Mesendoderm (in vitro differentiated cells): Measurements from ENCODE around the gene HSFX2.

Experiments used
- DNase-seq: peaks from one replicate; pipeline ENCODE4 v3.0.0; 2013
- H2AK5ac ChIP-seq: 2 replicates; pipeline ENCODE4 v1.6.1; 2013; ENCODE audit warnings: low read length, inconsistent platforms
- H2BK120ac ChIP-seq: 2 replicates; pipeline ENCODE4 v1.6.1; 2013; ENCODE audit warnings: low read depth, mild to moderate bottlenecking, low read length, moderate library complexity, mixed read lengths
- H2BK15ac ChIP-seq: replicated peaks from 2 replicates; pipeline ENCODE4 v1.6.1; 2013; ENCODE audit warnings: low read depth, mild to moderate bottlenecking, moderate library complexity
- H2BK5ac ChIP-seq: 2 replicates; pipeline ENCODE4 v1.6.1; 2013; ENCODE audit warnings: low read length, inconsistent platforms
- H3K18ac ChIP-seq: 2 replicates; pipeline ENCODE4 v1.6.1; 2013; ENCODE audit warnings: mild to moderate bottlenecking, low read length, mixed read lengths
- H3K23ac ChIP-seq: one replicate; pipeline ENCODE4 v1.6.1; 2013; ENCODE audit warnings: low read length
- H3K27ac ChIP-seq: 2 replicates; pipeline ENCODE4 v1.5.1; 2013; ENCODE audit warnings: low read depth, mild to moderate bottlenecking, inconsistent platforms, low read length, moderate library complexity
- H3K27me3 ChIP-seq: 2 replicates; pipeline ENCODE4 v1.6.1; 2013; ENCODE audit warnings: low read length, control low read depth, mild to moderate bottlenecking, inconsistent platforms; ENCODE audit not compliant: insufficient read depth, poor library complexity
- H3K36me3 ChIP-seq: 2 replicates; pipeline ENCODE4 v1.6.1; 2013; ENCODE audit warnings: low read length, inconsistent platforms; ENCODE audit not compliant: control insufficient read depth, insufficient read depth
- H3K4ac ChIP-seq: one replicate; pipeline ENCODE4 v1.6.1; 2013; ENCODE audit warnings: low read depth, mild to moderate bottlenecking, low read length, moderate library complexity
- H3K4me1 ChIP-seq: 2 replicates; pipeline ENCODE4 v1.6.1; 2013; ENCODE audit warnings: low read depth, low read length, inconsistent platforms; ENCODE audit not compliant: control insufficient read depth
- H3K4me2 ChIP-seq: 2 replicates; pipeline ENCODE4 v1.6.1; 2013; ENCODE audit warnings: low read length
- H3K4me3 ChIP-seq: 2 replicates; pipeline ENCODE4 v1.5.1; 2013; ENCODE audit warnings: mild to moderate bottlenecking, low read length
- H3K56ac ChIP-seq: one replicate; pipeline ENCODE4 v1.6.1; 2013; ENCODE audit warnings: low read length
- H3K79me1 ChIP-seq: 2 replicates; pipeline ENCODE4 v1.6.1; 2013; ENCODE audit warnings: low read length, inconsistent platforms
- H3K79me2 ChIP-seq: 2 replicates; pipeline ENCODE4 v1.6.1; 2013; ENCODE audit warnings: mild to moderate bottlenecking, low read length; ENCODE audit not compliant: control insufficient read depth, insufficient read depth
- H3K9ac ChIP-seq: 2 replicates; pipeline ENCODE4 v1.6.1; 2013; ENCODE audit warnings: low read length, inconsistent platforms
- H4K5ac ChIP-seq: one replicate; pipeline ENCODE4 v1.6.1; 2013; ENCODE audit warnings: low read length
- H4K8ac ChIP-seq: one replicate; pipeline ENCODE4 v1.6.1; 2013; ENCODE audit warnings: low read depth, mild to moderate bottlenecking, control low read depth, low read length, moderate library complexity
- WGBS: extraction: QIAGEN DNeasy Blood & Tissue Kit; methylation state at CpG from one replicate; pipeline ENCODE4 v1.1.7; 2013; ENCODE audit warnings: low lambda C conversion rate, missing lambda C conversion rate; ENCODE audit not compliant: insufficient coverage; ENCODE audit errors: extremely low coverage; 5-methylcytosine and 5-hydroxymethylcytosine counted together

The HSFX2 gene

DNA sequence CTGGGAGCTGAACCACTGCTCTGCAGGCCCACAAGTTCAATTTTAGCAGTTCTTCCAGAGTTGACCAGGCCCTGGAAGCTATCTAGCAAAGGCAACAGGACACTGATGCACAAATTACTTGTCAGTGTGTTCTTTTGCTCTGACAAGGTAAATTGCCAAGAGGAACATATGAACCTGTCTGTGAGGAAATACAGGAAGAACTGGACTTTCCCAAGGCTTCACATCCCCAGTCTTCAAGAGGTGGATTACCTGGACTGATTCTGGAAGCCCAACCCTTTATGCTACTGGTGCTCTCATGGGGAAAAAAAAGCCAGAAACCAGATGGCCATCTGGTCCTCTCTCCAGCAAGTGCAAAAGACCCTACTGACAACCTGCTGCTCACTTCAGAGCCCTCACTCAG, 38.4 kb upstream of the HSFX2 start:
- Histone ChIP-seq H3K79me2 (peaks cover 5% of the 10 kb centered on the region), H2BK5ac (no peak overlapping the region), H4K8ac (no peak overlapping the region), H3K36me3 (no peaks in the 10 kb centered on the region), H3K79me1 (no peaks in the 10 kb centered on the region), H4K5ac (no peak overlapping the region), H3K18ac (no peak overlapping the region), H3K9ac (no peak overlapping the region), H3K27ac (no peak overlapping the region), H3K56ac (no peak overlapping the region), H3K4me2 (no peak overlapping the region), H3K4me3 (no peak overlapping the region), H3K4ac (no peak overlapping the region), H3K27me3 (no peaks in the 10 kb centered on the region), H2BK15ac (no peak overlapping the region), H2AK5ac (no peak overlapping the region), H3K23ac (no peak overlapping the region), H2BK120ac (no peak overlapping the region), H3K4me1 (no peaks in the 10 kb centered on the region)
- no peak for DNase-seq

DNA sequence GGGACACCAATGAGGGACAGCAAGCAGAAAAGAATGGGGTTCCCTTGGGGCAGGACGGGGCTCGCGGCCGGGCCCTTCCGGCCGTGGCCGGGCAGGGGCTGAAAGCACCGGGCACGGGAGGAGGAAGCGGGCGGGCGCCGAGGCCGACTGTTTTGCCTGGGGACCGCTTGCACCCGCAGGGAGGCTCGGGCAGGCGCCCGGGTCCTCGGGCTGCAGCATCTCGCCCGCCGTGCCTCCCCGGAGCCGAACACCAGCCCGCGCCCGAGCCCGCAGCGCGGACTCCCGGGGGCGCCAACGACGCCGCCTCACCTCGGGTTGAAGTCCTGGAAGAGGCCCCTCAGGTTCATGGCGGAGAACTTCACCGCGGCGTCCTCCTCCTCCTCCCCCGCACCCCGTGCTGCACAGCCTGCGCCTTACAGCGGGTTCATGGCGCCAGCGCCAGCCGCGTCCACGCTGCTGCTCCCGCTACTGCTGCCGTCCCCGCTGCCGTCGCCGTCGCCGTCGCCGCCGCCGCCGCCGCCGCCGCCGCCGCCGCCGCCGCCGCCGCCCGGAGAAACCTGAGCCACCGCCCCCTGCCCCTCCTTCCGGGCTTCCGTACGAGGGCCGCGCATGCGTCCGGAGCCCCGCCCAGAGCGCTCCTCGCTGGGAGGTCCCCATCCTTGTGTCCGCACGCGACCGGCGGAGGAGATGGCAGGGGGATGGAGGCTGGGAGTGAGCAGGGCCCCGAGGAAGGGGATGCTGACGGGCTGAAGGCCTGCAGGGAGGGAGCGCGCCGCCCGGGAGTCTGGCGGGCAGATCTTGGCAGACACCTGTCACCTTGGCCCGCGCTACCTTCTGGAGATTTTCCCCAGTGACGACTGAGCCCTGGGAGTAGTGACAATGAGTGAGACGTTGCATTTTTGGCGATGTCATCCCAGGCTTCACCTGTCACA, 36.4 kb upstream of the HSFX2 start, which contains the start of gene TMEM185A:
Gene TMEM185A, minus strand, starts transcription at position 559 of the 932 bp plus-strand sequence. Its CDS starts 212 bp downstream, at position 347.
- peak within 1 kb of the TSS; percentile 46 for H3K4me2 ChIP-seq
- H3K9ac ChIP-seq, result peak within 1 kb of the TSS; percentile 69
- DNase-seq, result peak; percentile 74
- H3K4ac ChIP-seq, result no peak within 1 kb of the TSS
- H3K23ac ChIP-seq, result no peak within 1 kb of the TSS
- peak within 1 kb of the TSS; percentile 65 for H3K18ac ChIP-seq
- H3K79me2 ChIP-seq, result peaks cover 8% of the 10 kb centered on the region
- no peaks in the 10 kb centered on the region for H3K36me3 ChIP-seq
- no peaks in the 10 kb centered on the region for H3K4me1 ChIP-seq
- H2AK5ac ChIP-seq, result no peak within 1 kb of the TSS
- H4K5ac ChIP-seq, result no peak within 1 kb of the TSS
- no peak within 1 kb of the TSS for H3K27ac ChIP-seq
- H2BK120ac ChIP-seq, result peak within 1 kb of the TSS; percentile 56
- H3K27me3 ChIP-seq, result no peaks in the 10 kb centered on the region
- H4K8ac ChIP-seq, result no peak within 1 kb of the TSS
- no peaks in the 10 kb centered on the region for H3K79me1 ChIP-seq
- H2BK15ac ChIP-seq, result no peak within 1 kb of the TSS
- H2BK5ac ChIP-seq, result no peak within 1 kb of the TSS
- no CpG with 5 or more reads among the region's 102 CpGs for WGBS
- H3K56ac ChIP-seq, result peak within 1 kb of the TSS; percentile 88
- peak within 1 kb of the TSS; percentile 57 for H3K4me3 ChIP-seq

DNA sequence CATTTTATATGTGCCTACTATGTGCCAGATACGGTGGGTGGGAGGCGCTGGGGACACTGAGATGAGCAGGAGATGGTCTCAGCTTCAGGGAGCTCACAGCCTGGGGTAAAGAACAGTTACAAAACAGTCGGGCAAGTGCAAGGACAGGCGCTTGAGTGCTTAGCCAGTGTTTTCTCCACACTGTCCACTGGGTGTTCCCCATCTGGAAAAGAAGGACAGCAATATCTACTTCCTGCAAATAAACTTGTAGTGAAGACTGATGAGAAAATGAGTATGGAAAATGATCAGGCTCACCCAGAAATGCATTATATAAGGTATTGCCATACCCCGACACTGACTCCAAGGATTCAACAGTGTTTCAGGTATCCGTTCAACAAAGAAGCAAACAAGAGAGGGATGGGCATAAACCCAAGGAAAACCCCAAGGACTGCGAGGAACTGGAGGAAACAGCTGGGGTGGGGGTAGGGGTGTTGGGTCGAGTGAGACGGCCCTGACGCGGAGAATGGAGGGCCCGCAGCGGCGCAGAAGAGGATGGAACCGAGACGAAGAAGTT, 35.6 kb upstream of the HSFX2 start:
- H2AK5ac ChIP-seq, result no peak overlapping the region
- no peak for DNase-seq
- H3K27me3 ChIP-seq, result no peaks in the 10 kb centered on the region
- peak overlapping the region; percentile 57 for H3K4me3 ChIP-seq
- no peaks in the 10 kb centered on the region for H3K4me1 ChIP-seq
- H3K79me2 ChIP-seq, result peaks cover 10% of the 10 kb centered on the region
- H3K27ac ChIP-seq, result no peak overlapping the region
- H3K36me3 ChIP-seq, result no peaks in the 10 kb centered on the region
- H4K5ac ChIP-seq, result no peak overlapping the region
- H3K4me2 ChIP-seq, result peak overlapping the region; percentile 46
- H3K56ac ChIP-seq, result peak overlapping the region; percentile 58
- H2BK5ac ChIP-seq, result no peak overlapping the region
- no peak overlapping the region for H2BK15ac ChIP-seq
- no CpG with 5 or more reads among the region's 16 CpGs for WGBS
- H4K8ac ChIP-seq, result no peak overlapping the region
- peak overlapping the region; percentile 65 for H3K18ac ChIP-seq
- H2BK120ac ChIP-seq, result no peak overlapping the region
- peaks cover 3% of the 10 kb centered on the region for H3K79me1 ChIP-seq
- H3K4ac ChIP-seq, result no peak overlapping the region
- peak overlapping the region; percentile 69 for H3K9ac ChIP-seq
- no peak overlapping the region for H3K23ac ChIP-seq

DNA sequence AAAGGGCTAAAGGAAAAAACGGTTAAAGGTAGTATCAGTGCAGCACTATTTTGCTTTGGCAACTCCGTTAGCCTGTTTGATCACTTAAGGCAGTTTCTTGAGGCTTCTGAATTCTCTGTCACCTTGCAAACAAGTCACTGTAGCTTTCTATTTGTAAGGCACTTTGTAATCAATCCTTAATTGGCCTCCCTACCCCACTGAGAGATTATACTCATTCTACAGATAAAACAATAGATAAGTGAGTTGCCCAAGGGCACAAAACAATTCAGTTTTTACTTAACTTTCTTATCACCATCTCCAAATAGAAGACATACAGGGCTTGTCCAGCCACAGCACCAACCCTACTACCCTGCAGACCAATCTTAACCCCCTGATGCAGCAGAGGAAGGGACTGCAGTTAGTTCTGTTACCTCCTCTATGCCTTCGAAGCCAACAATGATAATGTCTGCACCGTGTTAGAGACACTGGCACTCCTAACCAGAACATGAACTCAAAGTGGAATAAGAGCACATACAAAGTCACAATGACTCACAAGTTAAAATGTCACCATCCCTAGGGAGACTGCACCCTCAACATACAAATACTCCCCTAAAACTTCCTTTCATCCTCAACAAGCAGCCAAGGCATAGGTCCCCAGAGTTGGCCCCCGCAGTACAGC, 34.7 kb upstream of the HSFX2 start:
- Histone ChIP-seq H3K4me3 (no peak overlapping the region), H3K4me1 (no peaks in the 10 kb centered on the region), H2AK5ac (no peak overlapping the region), H3K79me1 (peaks cover 3% of the 10 kb centered on the region), H3K4ac (no peak overlapping the region), H3K18ac (peak overlapping the region; percentile 31), H3K9ac (no peak overlapping the region), H2BK5ac (no peak overlapping the region), H4K5ac (no peak overlapping the region), H3K23ac (no peak overlapping the region), H3K27me3 (no peaks in the 10 kb centered on the region), H2BK15ac (no peak overlapping the region), H3K4me2 (no peak overlapping the region), H3K36me3 (no peaks in the 10 kb centered on the region), H2BK120ac (no peak overlapping the region), H3K27ac (no peak overlapping the region), H3K79me2 (peaks cover 10% of the 10 kb centered on the region), H3K56ac (no peak overlapping the region), H4K8ac (no peak overlapping the region)
- no CpG with 5 or more reads among the region's 5 CpGs for WGBS
- DNase-seq, result peak; percentile 55

DNA sequence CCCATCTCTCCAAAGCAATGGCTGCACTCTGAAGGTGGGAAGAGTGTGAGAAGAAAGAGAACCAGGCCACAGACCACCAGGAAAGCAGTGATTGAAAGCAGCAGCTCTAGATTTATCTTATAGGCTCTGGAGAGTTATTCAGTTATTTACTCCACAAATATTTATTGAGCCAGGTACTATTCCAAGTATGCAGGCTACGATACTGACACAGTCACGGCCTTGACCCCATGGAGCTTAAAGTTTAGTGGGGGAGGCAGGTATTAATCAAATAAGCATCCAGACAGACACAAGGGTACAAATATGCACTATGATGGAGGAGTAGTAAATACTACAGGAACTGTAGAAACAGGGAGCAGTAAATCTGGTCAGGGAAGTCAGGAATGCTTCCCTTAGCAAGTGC, 33.7 kb upstream of the HSFX2 start:
- no peak overlapping the region for H3K4me2 ChIP-seq
- no CpG with 5 or more reads among the region's 2 CpGs for WGBS
- peaks cover 3% of the 10 kb centered on the region for H3K79me1 ChIP-seq

More for the DNA sequence above, 33.7 kb upstream of the HSFX2 start:
- Histone ChIP-seq H3K56ac (no peak overlapping the region), H2BK5ac (no peak overlapping the region), H3K36me3 (no peaks in the 10 kb centered on the region), H3K18ac (no peak overlapping the region), H3K9ac (no peak overlapping the region), H2AK5ac (no peak overlapping the region), H3K79me2 (peaks cover 12% of the 10 kb centered on the region), H3K4ac (no peak overlapping the region), H2BK15ac (no peak overlapping the region), H3K27ac (no peak overlapping the region), H3K4me3 (no peak overlapping the region), H3K27me3 (no peaks in the 10 kb centered on the region), H4K5ac (no peak overlapping the region), H3K4me1 (no peaks in the 10 kb centered on the region), H4K8ac (no peak overlapping the region), H2BK120ac (no peak overlapping the region), H3K23ac (no peak overlapping the region)
- no peak for DNase-seq
